ENCODE measurements around the gene GEN1.

GRCh38 chr2:17735864-17736263 is 18.1 kb upstream of the GEN1 start:
- TF ChIP-seq POLR2A (IDR thresholded peaks at IDR 0.05; ENCODE audit: low read depth, low read length) (no peak), POLR2AphosphoS5 (IDR thresholded peaks at IDR 0.05; ENCODE audit: low read depth, low read length) (no peak)

All from GM12892 (cell line).